ENCODE results near the gene DNMT3A. TPM values are rescaled to one million over a fixed set of nuclear protein-coding genes. Genes with fewer than 3 reads are reported as not detected.

Gene DNMT3A
- total RNA-seq, 1 donor from 2014 or later: 58.1 TPM

DNA sequence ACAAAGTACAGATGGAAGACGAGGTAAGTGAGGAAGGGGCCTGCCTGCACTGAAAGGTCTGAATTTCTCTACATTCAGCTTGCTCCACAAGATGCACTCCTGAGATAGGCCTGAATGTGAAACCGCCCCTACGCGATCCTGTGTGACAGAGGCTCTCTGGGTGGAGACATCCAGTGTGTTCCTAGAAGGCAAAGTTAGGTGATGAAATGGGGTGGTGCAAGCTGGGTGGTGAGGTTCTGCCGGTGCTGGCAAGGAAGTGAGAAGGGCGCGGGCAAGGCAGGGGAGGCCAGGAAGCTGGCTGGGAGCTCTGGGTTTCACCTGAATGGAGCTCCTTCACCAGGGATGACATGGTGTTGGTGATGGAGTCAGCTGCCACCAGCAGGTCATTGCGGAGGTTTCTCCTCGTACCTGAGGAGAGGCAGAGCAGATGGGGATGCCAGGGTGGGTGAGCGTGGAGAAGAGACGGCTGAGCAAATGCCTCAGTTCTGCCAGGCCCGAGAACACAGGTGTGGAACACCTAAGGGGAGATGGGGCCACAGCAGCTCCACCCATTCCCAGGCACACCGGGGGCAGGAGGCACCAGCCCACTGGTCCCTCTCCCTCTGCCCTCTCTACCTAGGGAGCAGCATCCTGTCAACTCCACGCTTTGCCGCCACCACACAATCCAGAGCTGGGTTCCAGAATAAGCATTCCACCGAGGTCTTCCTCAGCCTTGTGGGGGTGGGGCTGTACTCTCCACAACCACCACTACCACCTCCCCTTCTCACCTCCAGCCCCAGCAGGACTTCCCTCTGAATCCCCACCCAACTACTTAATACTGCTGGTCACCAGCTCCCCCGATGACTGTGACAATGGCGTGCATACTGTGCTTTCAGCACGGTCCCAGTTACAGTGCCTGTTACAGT, 45.5 kb upstream of the DNMT3A start:
- no peak for TF ChIP-seq EZH2 (IDR thresholded peaks at IDR 0.05; ENCODE audit: insufficient read depth, low read length)
- TF ChIP-seq, protein P1, sequence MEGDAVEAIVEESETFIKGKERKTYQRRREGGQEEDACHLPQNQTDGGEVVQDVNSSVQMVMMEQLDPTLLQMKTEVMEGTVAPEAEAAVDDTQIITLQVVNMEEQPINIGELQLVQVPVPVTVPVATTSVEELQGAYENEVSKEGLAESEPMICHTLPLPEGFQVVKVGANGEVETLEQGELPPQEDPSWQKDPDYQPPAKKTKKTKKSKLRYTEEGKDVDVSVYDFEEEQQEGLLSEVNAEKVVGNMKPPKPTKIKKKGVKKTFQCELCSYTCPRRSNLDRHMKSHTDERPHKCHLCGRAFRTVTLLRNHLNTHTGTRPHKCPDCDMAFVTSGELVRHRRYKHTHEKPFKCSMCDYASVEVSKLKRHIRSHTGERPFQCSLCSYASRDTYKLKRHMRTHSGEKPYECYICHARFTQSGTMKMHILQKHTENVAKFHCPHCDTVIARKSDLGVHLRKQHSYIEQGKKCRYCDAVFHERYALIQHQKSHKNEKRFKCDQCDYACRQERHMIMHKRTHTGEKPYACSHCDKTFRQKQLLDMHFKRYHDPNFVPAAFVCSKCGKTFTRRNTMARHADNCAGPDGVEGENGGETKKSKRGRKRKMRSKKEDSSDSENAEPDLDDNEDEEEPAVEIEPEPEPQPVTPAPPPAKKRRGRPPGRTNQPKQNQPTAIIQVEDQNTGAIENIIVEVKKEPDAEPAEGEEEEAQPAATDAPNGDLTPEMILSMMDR (IDR thresholded peaks at IDR 0.05; ENCODE audit: insufficient read depth, low read depth, low read length): no peak

DNA sequence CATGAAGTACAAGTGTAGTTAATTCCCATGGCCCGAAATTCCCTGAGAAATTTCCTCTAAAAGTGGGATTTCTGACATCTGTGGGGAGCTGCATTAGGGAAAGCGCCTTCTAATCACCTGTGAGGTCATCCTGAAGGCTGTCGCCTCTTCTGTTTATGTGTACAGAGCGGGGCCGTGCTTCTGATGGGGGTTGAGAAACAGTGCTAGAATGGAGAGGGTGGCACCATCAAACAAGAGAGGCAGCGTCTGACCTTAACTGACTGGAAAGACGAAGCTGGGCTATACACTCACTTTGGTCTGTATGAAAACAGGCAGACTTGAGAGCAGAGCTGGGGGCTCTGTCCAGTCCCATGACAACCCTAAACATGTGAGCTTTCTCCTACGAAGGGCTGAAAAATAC, 44.2 kb upstream of the DNMT3A start:
- Mint-ChIP-seq H3K27me3 (ENCODE audit: low read depth, unreplicated experiment) (peaks cover 15% of the 10 kb centered on the region), H3K9me3 (ENCODE audit: unreplicated experiment) (no peaks in the 10 kb centered on the region), H3K27ac (ENCODE audit: unreplicated experiment) (no peak overlapping the region), H3K4me1 (ENCODE audit: low read depth, unreplicated experiment) (no peaks in the 10 kb centered on the region), H3K36me3 (ENCODE audit: low read depth, unreplicated experiment) (no peaks in the 10 kb centered on the region), H3K4me3 (ENCODE audit: unreplicated experiment) (no peak overlapping the region)
- H3K4me2 ChIP-seq (ENCODE audit: low read length): no peak overlapping the region
- TF ChIP-seq, protein P1 (IDR thresholded peaks at IDR 0.05; ENCODE audit: insufficient read depth, low read depth, low read length): no peak
- TF ChIP-seq EZH2 (IDR thresholded peaks at IDR 0.05; ENCODE audit: insufficient read depth, low read length): no peak
- H2AFZ ChIP-seq (ENCODE audit: low read depth, low read length): no peak overlapping the region
- no peak overlapping the region for H3K4me3 ChIP-seq (ENCODE audit: insufficient read depth, low read depth, low read length)
- H3K36me3 ChIP-seq (ENCODE audit: insufficient read depth, low read length): no peaks in the 10 kb centered on the region
- no peak for FAIRE-seq
- H3K4me1 ChIP-seq (ENCODE audit: insufficient read depth, low read length): no peaks in the 10 kb centered on the region
- DNase-seq (ENCODE audit: low read depth): no peak
- H3K27ac ChIP-seq (ENCODE audit: low read depth, low read length): no peak overlapping the region
- H4K20me1 ChIP-seq (ENCODE audit: insufficient read depth, low read length): no peaks in the 10 kb centered on the region
- H3K27me3 ChIP-seq (ENCODE audit: insufficient read depth, low read length): no peaks in the 10 kb centered on the region
- no peak overlapping the region for H3K9ac ChIP-seq (ENCODE audit: low read length)
- H3K79me2 ChIP-seq (ENCODE audit: insufficient read depth, low read length): no peaks in the 10 kb centered on the region
- no peaks in the 10 kb centered on the region for H3K9me3 ChIP-seq (ENCODE audit: insufficient read depth, low read depth, low read length)

More for the DNA sequence above, 45.5 kb upstream of the DNMT3A start:
- Histone ChIP-seq H2AFZ (ENCODE audit: low read depth, low read length) (no peak overlapping the region), H3K27ac (ENCODE audit: low read depth, low read length) (no peak overlapping the region), H3K4me1 (ENCODE audit: insufficient read depth, low read length) (no peaks in the 10 kb centered on the region), H3K4me2 (ENCODE audit: low read length) (no peak overlapping the region), H3K9ac (ENCODE audit: low read length) (no peak overlapping the region), H3K36me3 (ENCODE audit: insufficient read depth, low read length) (no peaks in the 10 kb centered on the region), H4K20me1 (ENCODE audit: insufficient read depth, low read length) (no peaks in the 10 kb centered on the region), H3K79me2 (ENCODE audit: insufficient read depth, low read length) (no peaks in the 10 kb centered on the region), H3K9me3 (ENCODE audit: insufficient read depth, low read depth, low read length) (no peaks in the 10 kb centered on the region), H3K27me3 (ENCODE audit: insufficient read depth, low read length) (no peaks in the 10 kb centered on the region), H3K4me3 (ENCODE audit: insufficient read depth, low read depth, low read length) (no peak overlapping the region)
- DNase-seq (ENCODE audit: low read depth): no peak
- no peaks in the 10 kb centered on the region for H3K36me3 Mint-ChIP-seq (ENCODE audit: low read depth, unreplicated experiment)
- FAIRE-seq: no peak
- peaks cover 13% of the 10 kb centered on the region for H3K27me3 Mint-ChIP-seq (ENCODE audit: low read depth, unreplicated experiment)
- H3K4me1 Mint-ChIP-seq (ENCODE audit: low read depth, unreplicated experiment): no peaks in the 10 kb centered on the region
- H3K27ac Mint-ChIP-seq (ENCODE audit: unreplicated experiment): no peak overlapping the region
- no peak overlapping the region for H3K4me3 Mint-ChIP-seq (ENCODE audit: unreplicated experiment)
- no peaks in the 10 kb centered on the region for H3K9me3 Mint-ChIP-seq (ENCODE audit: unreplicated experiment)

GRCh38 chr2:25383806-25384205, 42.1 kb upstream of the DNMT3A start:
- H3K4me2 ChIP-seq (ENCODE audit: low read length): no peak overlapping the region
- no peak overlapping the region for H2AFZ ChIP-seq (ENCODE audit: low read depth, low read length)
- no peaks in the 10 kb centered on the region for H3K27me3 ChIP-seq (ENCODE audit: insufficient read depth, low read length)
- H3K27ac ChIP-seq (ENCODE audit: low read depth, low read length): no peak overlapping the region
- no peak for FAIRE-seq
- no peak for TF ChIP-seq EZH2 (IDR thresholded peaks at IDR 0.05; ENCODE audit: insufficient read depth, low read length)
- TF ChIP-seq, protein P1 (IDR thresholded peaks at IDR 0.05; ENCODE audit: insufficient read depth, low read depth, low read length): no peak
- H3K4me1 ChIP-seq (ENCODE audit: insufficient read depth, low read length): peaks cover 4% of the 10 kb centered on the region
- H3K4me3 Mint-ChIP-seq (ENCODE audit: unreplicated experiment): no peak overlapping the region
- H3K9ac ChIP-seq (ENCODE audit: low read length): no peak overlapping the region
- no peak for DNase-seq (ENCODE audit: low read depth)
- H3K4me1 Mint-ChIP-seq (ENCODE audit: low read depth, unreplicated experiment): no peaks in the 10 kb centered on the region
- no peaks in the 10 kb centered on the region for H3K9me3 Mint-ChIP-seq (ENCODE audit: unreplicated experiment)
- H3K79me2 ChIP-seq (ENCODE audit: insufficient read depth, low read length): no peaks in the 10 kb centered on the region
- no peak overlapping the region for H3K4me3 ChIP-seq (ENCODE audit: insufficient read depth, low read depth, low read length)
- H3K27ac Mint-ChIP-seq (ENCODE audit: unreplicated experiment): no peak overlapping the region
- H3K27me3 Mint-ChIP-seq (ENCODE audit: low read depth, unreplicated experiment): peaks cover 15% of the 10 kb centered on the region
- no peaks in the 10 kb centered on the region for H3K36me3 Mint-ChIP-seq (ENCODE audit: low read depth, unreplicated experiment)
- H3K9me3 ChIP-seq (ENCODE audit: insufficient read depth, low read depth, low read length): no peaks in the 10 kb centered on the region
- H4K20me1 ChIP-seq (ENCODE audit: insufficient read depth, low read length): no peaks in the 10 kb centered on the region
- no peaks in the 10 kb centered on the region for H3K36me3 ChIP-seq (ENCODE audit: insufficient read depth, low read length)
